ENCODE results near the gene MSH2.
"Not testable (repeated sequence)": the region's sequence is repeated elsewhere in the genome, so short reads cannot be mapped to it uniquely, and the experiment has no call there.

Gene MSH2

GRCh38 chr2:47485751-47486300 lies 82.9 kb downstream of the MSH2 start:
- DNase-seq, result no peak

DNA sequence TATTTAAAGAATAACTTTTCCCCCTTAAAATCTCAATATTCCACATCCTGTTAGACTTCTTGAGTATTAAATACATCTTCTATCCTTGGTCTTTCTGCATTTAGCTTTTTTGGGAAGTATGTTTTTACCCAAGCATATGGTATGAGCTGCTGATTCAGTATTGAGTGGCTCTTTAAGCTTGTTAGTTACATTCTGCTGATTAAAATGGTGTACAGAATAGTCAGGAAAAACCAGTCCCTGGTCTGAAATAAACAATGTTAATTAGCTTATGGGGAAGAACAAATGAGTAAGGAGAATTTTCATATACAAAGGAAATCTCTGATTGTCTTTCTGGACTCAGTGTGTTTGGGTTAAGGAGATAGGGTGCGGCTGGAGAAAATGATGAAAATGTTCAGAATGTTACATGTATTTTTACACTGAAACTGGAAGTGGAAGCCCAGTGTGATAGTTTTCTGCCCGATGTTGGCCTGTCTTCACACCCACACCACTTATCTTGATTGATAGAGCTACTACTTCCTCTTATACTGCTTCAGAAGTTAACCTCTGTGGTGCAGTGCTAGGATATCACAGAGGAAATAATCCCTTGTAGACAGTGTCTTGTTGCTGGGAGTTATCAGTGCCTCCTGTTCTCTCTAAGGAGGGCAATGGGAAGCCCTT lies 84.0 kb downstream of the MSH2 start:
- DNase-seq, result no peak

- no peak for DNase-seq
Measured at GRCh38 chr2:47487498-47487875, 84.5 kb downstream of the MSH2 start.

DNA sequence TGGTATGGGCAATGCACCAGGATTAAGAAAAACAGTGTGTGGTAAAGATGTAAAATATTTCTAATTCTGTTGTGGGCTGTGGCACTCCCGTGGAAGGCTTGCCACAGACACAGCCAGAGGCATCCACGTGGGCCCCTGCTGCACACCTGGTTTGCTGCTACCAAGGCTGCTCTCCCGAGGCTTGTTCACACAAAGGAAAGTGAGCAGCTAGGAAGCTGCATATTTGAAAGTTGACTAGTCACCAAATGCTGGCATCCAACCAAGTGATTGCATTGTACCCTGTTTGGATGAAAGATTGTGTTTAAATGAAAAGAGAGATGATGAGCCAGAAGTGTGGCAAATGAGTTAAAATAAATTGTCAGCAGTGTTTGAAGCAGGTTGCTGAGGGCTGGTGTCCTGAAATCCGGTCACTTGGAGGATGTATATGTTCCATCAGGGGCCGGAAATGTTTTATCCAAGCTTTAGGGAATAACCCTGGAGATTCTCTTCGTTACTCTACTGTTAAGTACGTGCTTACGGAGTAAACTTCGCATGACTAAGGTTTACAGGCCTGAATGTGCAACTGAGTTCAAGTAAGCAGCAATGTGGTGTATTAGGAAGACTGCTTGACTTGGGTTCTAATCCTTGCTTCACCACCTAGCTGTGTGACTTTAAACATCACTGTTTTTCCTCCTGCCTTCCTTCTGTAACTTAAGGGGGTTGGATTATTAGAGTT lies 86.1 kb downstream of the MSH2 start:
- DNase-seq, result peak; percentile 1

DNA sequence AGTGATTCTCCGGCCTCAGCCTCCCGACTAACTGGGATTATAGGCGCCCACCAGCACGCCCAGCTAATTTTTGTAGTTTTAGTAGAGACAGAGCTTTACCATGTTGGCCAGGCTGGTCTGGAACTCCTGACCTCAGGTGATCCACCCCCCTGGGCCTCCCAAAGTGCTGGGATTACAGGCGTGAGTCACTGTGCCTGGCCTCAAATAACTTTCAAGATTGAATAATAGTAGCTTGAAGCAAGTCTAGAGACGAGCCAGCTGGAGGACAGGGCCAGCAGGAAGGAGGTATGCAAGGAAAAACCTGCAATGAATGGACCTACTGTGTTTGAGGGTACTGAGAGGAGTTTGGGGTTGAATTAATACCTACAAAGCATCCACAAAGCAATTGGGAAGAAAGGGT lies 87.5 kb downstream of the MSH2 start:
- DNase-seq, result no peak

DNA sequence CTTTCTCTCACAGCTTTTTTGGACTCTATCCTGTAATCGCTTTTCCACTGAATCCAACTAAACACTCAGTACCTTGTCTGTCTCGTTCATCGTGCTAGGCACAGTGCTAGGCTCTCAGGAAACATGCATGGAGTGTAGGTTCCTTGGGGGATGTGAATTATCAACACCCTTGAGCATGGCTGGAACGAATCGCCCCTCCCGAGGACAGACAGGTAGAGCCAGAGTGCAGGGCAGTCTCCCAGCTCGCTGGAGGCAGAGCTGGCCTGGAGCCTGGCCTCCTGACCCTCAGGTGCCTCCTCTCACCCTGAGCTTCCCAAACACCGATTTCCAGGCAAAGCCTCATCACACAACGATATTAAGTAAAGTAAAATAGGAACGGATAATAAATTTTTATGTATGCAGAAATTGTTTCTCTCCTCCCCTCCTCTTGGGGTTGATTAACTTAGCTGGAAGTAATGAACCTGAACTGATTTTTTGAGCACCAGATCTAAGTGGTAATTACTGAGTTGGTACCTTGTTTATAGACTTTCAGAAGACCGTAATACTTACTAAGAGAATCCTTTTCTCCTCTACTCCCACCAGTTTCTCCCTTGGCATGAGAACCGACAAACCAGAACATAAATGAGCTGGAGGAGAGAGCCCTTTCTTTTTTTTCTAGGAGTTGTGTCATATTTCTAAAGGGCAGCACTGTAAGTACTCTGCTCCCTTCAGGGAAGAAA lies 90.5 kb downstream of the MSH2 start:
- DNase-seq, result no peak

DNA sequence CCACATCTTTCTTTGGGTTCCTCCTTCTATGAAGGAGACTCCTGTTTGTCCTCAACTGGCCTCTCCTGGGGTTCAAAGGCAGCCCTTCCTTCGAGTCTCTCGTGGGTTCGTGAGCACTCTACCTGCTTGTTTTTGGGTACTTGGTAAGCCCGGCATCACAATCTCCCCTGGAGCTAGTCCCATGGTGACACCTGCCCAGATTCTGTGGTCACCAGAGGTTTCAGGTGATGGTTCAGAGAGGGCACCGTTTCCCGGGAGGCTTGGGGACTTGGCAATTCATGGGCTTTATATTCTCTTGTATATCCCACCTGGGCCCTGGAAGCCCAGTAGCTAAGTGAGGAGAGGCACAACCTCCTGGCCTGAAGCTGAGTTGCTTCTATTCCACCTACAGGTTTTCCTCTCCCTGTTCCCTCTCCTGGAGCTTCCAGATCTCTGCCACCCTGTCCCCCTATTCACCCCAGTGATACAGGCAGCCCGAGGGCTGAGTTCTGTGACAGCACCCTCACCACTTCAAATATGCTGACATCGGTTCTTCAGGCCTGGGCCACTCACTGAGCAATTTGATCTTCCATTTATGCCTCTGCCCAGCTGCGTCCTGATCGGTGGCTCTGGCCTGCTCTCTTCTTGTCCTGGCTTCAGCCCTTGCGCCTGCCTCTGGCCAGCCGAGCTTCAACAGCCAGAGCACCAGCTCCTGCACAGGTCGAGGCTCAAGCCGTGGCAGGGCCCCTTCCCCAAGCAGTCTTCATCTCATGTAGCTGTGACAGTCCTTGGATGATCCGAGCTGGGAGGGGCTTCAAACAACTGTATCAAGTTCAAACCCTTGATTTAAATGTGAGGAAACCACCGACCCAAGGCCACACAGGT lies 91.5 kb downstream of the MSH2 start:
- DNase-seq, result no peak

- no peak for DNase-seq
Measured at GRCh38 chr2:47497843-47498460, 95.0 kb downstream of the MSH2 start.

- DNase-seq, result no peak
Measured at GRCh38 chr2:47499093-47499492, 96.1 kb downstream of the MSH2 start.

DNA sequence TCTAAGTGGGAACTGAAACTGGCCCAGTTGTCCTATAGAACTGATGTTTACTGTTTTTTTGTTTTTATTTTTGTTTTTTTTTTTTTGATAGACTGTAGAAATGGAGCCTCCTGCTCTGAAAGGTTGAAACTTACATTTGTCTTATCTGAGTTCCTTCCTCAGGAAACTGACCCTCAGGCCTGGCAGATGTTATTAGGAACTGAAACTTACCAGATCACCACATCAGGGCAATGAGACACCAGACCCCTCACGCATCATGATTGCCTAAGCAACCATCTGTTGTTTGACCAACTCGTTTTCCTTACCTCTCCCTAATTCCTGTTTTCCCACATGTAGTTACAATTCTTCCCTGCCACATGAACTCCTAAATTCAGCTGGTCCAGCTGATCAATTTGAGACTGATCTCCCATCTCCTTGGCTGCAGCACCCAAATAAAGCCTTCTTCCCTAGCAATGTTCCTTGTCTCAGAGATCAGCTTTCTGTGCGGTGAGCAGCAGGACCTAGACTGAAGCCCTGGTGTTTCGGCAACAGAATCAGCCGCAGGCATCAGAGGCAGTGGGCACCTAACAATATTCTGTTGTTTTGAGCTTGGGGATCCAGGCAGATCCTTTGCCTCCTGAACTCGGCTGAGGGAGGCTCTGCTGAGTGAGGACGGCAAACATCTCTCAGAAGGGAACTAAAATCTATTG lies 96.8 kb downstream of the MSH2 start:
- DNase-seq, result no peak

GRCh38 chr2:47501374-47502200 lies 98.6 kb downstream of the MSH2 start:
- no peak for DNase-seq

DNA sequence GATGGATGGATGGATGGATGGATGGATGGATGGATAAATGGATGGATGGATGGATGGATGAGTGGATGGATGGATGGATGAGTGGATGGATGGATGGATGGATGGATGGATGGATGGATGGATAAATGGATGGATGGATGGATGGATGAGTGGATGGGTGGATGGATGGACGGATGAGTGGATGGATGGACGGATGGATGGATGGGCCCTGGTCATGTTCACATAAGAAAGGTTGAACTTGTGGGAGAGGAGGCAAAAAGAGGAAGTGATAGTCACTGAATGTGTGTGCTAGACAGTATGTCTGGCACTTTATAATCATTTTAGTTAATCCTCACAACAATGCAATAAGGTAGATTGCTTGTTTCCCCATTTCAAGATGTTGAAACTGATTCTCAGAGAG lies 99.5 kb downstream of the MSH2 start:
- DNase-seq, result not testable (repeated sequence)

DNA sequence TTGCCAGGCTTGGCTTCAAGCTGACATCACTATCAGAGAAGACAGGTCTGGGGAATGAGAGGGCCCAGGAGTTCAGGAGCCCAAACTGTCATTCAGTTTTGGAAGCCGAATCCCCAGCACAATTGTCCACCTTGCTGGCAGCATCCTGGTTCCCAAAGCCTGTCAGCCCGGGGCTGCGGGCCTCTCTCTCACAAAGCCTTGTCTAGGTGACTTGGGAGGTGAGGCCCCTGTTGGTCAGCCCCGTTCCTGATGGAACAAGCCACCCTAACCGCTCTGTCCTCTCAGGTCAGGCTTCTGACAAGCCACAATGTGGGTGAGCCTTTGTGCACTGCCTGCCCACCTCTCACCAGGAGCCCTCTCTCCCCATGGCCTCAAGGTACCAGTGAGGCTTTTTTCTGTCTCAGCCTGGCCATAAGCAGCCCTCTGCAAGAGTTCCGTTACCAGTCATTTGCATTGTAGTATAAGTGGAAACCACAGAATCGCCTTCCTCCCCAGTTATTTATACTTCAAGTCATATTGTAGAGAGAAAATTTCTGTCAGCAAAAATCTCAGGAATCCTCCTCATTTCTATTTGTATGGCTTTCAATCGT lies 100.6 kb downstream of the MSH2 start:
- DNase-seq, result no peak

DNA sequence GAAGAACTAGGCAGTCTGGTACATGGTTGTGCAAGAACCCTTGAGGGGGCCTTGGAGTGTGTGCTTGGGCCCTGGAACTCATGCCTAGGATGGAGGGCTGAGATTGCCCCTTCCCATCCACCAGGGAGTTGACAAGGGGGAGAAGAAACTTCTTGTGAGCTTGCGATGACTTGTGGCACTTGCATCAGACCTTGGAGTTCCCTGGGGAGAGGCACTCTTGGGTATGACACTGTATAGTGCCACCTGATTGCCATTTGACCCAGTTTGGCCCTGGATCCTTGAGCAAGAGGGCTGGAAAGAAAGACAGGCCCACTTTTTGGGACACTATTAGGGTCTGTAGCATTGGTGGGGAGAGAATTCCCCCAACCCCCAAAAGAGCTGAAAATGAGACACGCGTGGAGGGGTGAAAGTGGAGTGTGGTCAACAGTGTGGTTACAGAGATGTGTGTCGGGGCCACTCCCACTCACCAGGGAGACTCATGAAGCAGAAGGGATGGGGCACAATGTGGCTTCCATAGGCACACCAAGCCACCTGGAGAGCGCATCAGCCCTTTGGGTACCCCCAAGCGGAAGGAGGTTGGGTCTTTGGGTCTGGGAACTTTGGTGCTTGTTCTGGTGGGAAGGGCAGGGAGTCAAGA lies 101.3 kb downstream of the MSH2 start:
- DNase-seq, result no peak

- no peak for DNase-seq
Measured at GRCh38 chr2:47506024-47506423, 103.1 kb downstream of the MSH2 start.

- no peak for DNase-seq
Measured at GRCh38 chr2:47506436-47506835, 103.5 kb downstream of the MSH2 start.

DNA sequence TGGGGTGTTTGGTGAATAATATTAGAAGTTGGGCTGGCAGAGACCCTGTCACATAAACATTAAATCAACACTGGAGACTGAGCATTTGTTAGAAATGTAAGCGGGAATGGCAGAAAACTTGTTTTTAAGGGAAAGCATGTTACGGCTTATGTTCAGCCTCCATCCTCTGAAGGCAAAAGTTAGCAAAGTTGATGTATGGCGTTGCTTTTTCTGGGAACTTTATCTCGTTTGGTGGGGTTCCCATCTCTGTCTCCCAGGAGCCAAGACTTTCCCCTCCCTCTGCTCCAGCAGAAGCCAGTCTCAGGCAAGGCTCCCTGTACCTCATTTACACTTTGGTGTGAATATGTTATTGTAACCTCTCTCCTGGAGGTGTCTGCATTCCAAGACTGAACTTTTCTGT lies 105.1 kb downstream of the MSH2 start:
- no peak for DNase-seq

DNA sequence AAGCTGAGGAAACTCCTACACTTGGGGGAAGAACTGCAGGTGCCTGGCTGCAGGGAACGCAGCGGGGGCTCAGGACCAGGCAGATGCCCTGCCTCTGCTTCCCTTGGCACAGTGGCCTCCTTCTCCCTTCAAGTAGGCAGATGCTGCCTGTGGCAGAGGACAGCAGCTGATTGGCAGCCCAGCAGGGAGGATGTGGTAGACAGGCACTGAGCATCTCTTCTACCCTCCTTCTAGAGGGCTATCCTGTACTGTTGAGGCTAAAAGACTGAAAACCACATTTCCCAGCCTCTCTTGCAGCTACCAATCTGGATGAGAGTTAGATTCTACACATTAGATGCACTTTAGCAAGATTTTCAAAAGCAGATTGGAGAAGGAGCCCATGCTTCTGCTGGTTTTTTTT lies 105.7 kb downstream of the MSH2 start:
- no peak for DNase-seq

DNA sequence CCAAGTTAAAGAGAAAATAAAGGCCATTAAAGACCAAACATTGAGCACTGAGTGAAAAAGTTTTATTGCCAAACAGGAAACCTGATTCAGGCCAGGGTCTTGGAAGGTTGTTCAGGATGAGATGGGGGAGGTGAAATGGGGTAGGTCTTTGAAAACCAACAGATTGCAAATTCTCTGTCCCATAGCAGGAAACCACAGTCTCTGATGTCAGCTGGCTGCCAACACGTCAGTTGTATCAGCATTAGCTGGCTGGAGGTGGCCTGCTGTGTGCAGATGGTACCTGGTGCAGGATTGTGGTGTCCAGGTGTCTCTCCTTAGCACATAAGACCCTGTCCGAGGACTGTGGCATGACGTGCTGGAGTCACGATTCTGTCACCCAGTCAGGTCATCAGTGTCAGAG lies 106.3 kb downstream of the MSH2 start:
- no peak for DNase-seq

DNA sequence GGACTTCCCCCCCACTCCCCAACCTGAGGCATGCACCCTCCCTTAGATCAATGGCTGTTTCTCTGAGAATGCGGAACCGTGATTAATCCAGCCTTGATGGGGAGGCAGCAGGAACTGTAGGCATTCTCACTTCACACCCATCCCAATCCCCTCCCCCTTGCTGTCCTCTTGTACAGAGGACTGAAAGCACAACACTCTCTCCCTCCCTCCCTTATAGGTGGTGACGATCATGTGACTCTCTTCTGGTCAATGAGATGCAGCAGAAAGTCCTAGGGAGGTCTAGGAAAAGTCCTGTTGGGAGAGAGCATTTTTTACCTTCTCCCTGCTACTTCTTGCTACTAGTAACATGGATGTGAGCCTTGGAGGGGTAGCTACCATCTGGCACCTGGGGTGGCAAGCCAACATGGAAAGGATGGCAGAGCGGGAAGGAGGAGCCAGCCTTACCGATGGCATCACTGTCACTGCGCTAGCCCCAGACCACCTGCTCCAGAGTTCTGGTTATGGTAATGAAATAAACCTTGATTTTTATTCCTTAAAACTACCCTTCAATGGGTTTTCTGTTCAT lies 106.9 kb downstream of the MSH2 start:
- DNase-seq, result no peak

Measured in amniotic stem cell (primary cell).